H1 (cell line): Measurements from ENCODE around the gene SKAP2.

Experiments
- BRCA1 ChIP-seq: IDR thresholded peaks from 2 replicates; pipeline ENCODE4 v1.6.1; 2012; ENCODE audit warnings: low read depth, low read length, improper control_type of control experiment
- POLR2AphosphoS5 ChIP-seq: IDR thresholded peaks from 2 replicates; pipeline ENCODE4 v1.6.1; 2011; ENCODE audit warnings: low read depth, low read length
- TCF12 ChIP-seq: IDR thresholded peaks from 2 replicates; pipeline ENCODE4 v1.6.1; 2011; ENCODE audit warnings: low read depth, mild to moderate bottlenecking, low read length
- ZNF274 ChIP-seq: IDR thresholded peaks from 2 replicates; pipeline ENCODE4 v1.7.0; 2012; ENCODE audit warnings: low read length, borderline replicate concordance; ENCODE audit errors: extremely low read depth

DNA sequence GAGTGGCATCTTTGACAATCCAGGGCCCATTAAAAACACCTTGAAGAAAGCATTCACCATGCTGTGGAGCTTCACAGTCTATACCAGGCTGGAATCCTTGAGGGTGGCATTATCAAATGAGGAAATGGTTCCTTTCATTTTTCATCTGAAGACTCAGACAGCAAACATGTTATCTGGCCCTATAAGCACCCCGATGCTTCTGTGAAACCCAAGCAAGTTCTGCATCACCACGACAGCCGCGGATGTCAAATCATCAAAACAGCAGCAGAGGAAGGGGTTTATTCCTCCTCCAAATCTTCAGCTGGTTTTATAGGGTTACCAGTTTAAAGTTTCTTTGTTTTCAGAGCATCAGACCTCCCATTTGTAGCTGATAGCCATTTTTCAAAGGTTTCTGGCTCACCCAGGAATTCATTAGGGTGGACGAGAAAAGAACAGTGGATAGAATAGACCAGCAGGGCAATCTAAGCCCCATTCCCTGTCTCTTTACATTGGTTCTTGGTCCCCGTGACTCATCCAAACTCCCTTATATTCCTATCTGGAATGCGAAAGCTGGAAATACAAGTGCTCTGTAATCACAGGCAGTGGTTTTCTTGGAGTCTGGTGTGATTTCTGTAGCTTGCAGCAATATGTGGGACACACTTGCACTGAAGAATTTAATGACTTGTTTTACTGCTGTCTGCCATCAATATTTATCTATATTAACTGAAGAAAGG, 217.9 kb downstream of the SKAP2 start:
- TF ChIP-seq ZNF274 (no peak), BRCA1 (no peak), POLR2AphosphoS5 (no peak), TCF12 (no peak)
